GM19238 (cell line): ENCODE data around the gene MARCHF10.
"Not testable (repeated sequence)": the region's sequence is repeated elsewhere in the genome, so short reads cannot be mapped to it uniquely, and the experiment has no call there.

ENCODE experiments used
- DNase-seq: peaks from one replicate; pipeline ENCODE4 v3.0.0; 2011; ENCODE audit warnings: low spot score; ENCODE audit not compliant: insufficient read length

Gene MARCHF10

GRCh38 chr17:62787366-62787765 lies 20.7 kb downstream of the MARCHF10 start:
- DNase-seq: no peak

- DNase-seq: no peak
Measured at GRCh38 chr17:62786646-62787045, 21.5 kb downstream of the MARCHF10 start.

- DNase-seq: not testable (repeated sequence)
Measured at GRCh38 chr17:62785983-62786382, 22.1 kb downstream of the MARCHF10 start.

- DNase-seq: no peak
Measured at GRCh38 chr17:62782730-62783270, 25.3 kb downstream of the MARCHF10 start.

- no peak for DNase-seq
Measured at GRCh38 chr17:62781831-62782251, 26.3 kb downstream of the MARCHF10 start.

GRCh38 chr17:62781356-62781755 lies 26.8 kb downstream of the MARCHF10 start:
- DNase-seq: no peak

- DNase-seq: no peak
Measured at GRCh38 chr17:62780951-62781350, 27.2 kb downstream of the MARCHF10 start.

- no peak for DNase-seq
Measured at GRCh38 chr17:62780269-62780668, 27.8 kb downstream of the MARCHF10 start.

GRCh38 chr17:62778990-62779681 lies 29.0 kb downstream of the MARCHF10 start:
- no peak for DNase-seq

GRCh38 chr17:62775876-62776275 lies 32.2 kb downstream of the MARCHF10 start:
- DNase-seq: no peak

GRCh38 chr17:62774338-62774737 lies 33.8 kb downstream of the MARCHF10 start:
- no peak for DNase-seq

- no peak for DNase-seq
Measured at GRCh38 chr17:62767997-62768396, 40.1 kb downstream of the MARCHF10 start.

- no peak for DNase-seq
Measured at GRCh38 chr17:62765351-62765750, 42.8 kb downstream of the MARCHF10 start.

GRCh38 chr17:62763891-62764600 lies 44.1 kb downstream of the MARCHF10 start:
- no peak for DNase-seq

- DNase-seq: no peak
Measured at GRCh38 chr17:62761884-62762283, 46.2 kb downstream of the MARCHF10 start.

GRCh38 chr17:62760945-62761267 lies 47.2 kb downstream of the MARCHF10 start:
- no peak for DNase-seq

- no peak for DNase-seq
Measured at GRCh38 chr17:62760059-62760944, 47.8 kb downstream of the MARCHF10 start.

GRCh38 chr17:62757500-62757951 lies 50.6 kb downstream of the MARCHF10 start:
- DNase-seq: no peak

GRCh38 chr17:62756198-62756597 lies 51.9 kb downstream of the MARCHF10 start:
- no peak for DNase-seq

GRCh38 chr17:62755141-62755851 lies 52.8 kb downstream of the MARCHF10 start:
- DNase-seq: no peak

GRCh38 chr17:62754631-62755030 lies 53.5 kb downstream of the MARCHF10 start:
- DNase-seq: no peak
